Heart right ventricle (tissue), 16 donors: ENCODE measurements around the gene CABLES1. TPM values are rescaled to one million over a fixed set of nuclear protein-coding genes. Genes with fewer than 3 reads are reported as not detected.
A peak's percentile ranks its signal among the peaks of the same experiment; 100 is the strongest.
"Not testable (repeated sequence)": the region's sequence is repeated elsewhere in the genome, so short reads cannot be mapped to it uniquely, and the experiment has no call there.

ENCODE experiments used
- ATAC-seq, 8 donors: fragments of 200-7000 bp; cut with Tn5 transposase; one replicate each; pipeline ENCODE4 v1.9.1; 2020; ENCODE audit warnings: mild to moderate bottlenecking in 8 of 8, moderate library complexity in 8 of 8, moderate number of reproducible peaks in 1 of 8
- DNase-seq, 2 donors: peaks; one replicate each; pipeline ENCODE4 v3.0.0-alpha.2; 2020
- H3K27ac ChIP-seq, 10 donors: fragments of 200-600 bp; sonication (generic) in 2 of 10; one replicate each; pipeline versions ENCODE4 v1.5.0 to v1.8.0; 2020 to 2022; ENCODE audit warnings: mild to moderate bottlenecking in 3 of 10
- H3K27me3 ChIP-seq, 7 donors: fragments of 200-600 bp; one replicate each; pipeline ENCODE4 v1.8.0; 2021 to 2022; ENCODE audit warnings: mild to moderate bottlenecking in 2 of 7
- H3K36me3 ChIP-seq, 9 donors: fragments of 200-600 bp; sonication (generic) in 1 of 9; one replicate each; pipeline versions ENCODE4 v1.5.0 to v1.8.0; 2020 to 2022; ENCODE audit warnings: mild to moderate bottlenecking in 2 of 9
- H3K4me1 ChIP-seq, 9 donors: fragments of 200-600 bp; sonication (generic) in 1 of 9; one replicate each; pipeline versions ENCODE4 v1.5.0 to v1.8.0; 2020 to 2022; ENCODE audit warnings: mild to moderate bottlenecking in 4 of 9
- H3K4me3 ChIP-seq, 10 donors: fragments of 200-600 bp; sonication (generic) in 2 of 10; one replicate each; pipeline versions ENCODE4 v1.5.0 to v1.8.0; 2020 to 2022; ENCODE audit warnings: mild to moderate bottlenecking in 7 of 10, moderate library complexity in 2 of 10
- H3K9me3 ChIP-seq, 11 donors: fragments of 200-600 bp in 10 of 11; sonication (generic) in 2 of 11; one replicate each; pipeline versions ENCODE4 v1.5.0 to v1.8.0; 2013 to 2022; ENCODE audit warnings: mild to moderate bottlenecking in 2 of 11, control low read depth in 1 of 11, moderate library complexity in 1 of 11
- WGBS, 2 donors: extraction: QIAGEN DNeasy Blood & Tissue Kit; methylation state at CpG; one replicate each; pipeline ENCODE4 v1.1.7; 2013; ENCODE audit warnings: inconsistent platforms in 1 of 2; 5-methylcytosine and 5-hydroxymethylcytosine counted together
- intact Hi-C, 10 donors: fragments of 100-400 bp; cut with DNase I; formaldehyde crosslinking; loops; one replicate each; pipeline versions ENCODE4 v1.11.1 to v1.14.2; 2022
- polyA plus RNA-seq, 2 donors: library from polyadenylated mRNA; stranded (reverse); fragments of 200-250 nt; gene quantifications; one replicate each; pipeline ENCODE4 v1.2.3, GENCODE V29; 2013
- total RNA-seq, 10 donors: library from RNA; stranded (reverse); fragmentation: NEBNext Ultra II Directional in 3 of 10; extraction: Animal tissue kit (Norgen Biotek cat#: 25700) in 3 of 10; gene quantifications; one replicate each; pipeline versions ENCODE4 v1.2.1 to v1.2.4, GENCODE V29; 2021 to 2023
- TF ChIP-seq, protein P1 (sequence below), 9 donors: fragments of 200-600 bp; sonication (generic) in 2 of 9; IDR thresholded peaks; one replicate each; pipeline versions ENCODE4 v1.5.0 to v1.8.0; 2021 to 2022; ENCODE audit warnings: antibody characterized with exemption in 9 of 9, mild to moderate bottlenecking in 5 of 9, moderate library complexity in 1 of 9
- donor health status: Arrhythmogenic right ventricular cardiomyopathy.
- donor health status: ischemic (EF 13 %, LVEDD 7.1; RV severe dilation, severe dysfunction).
- donor health status: healthy with polysubstance abuse.
- donor health status: DM: no; HTN: yes; CAD: no.
- donor health status: DM: no; HTN: no; CAD: no.
- donor health status: ischemic (EF 25% LVEDD 6.9; RV normal size, moderate dysfunction).
- donor health status: ischemic (EF 25% LVEDD 5.7; RV mildly dilated, moderate dysfunction).
- donor health status: healthy.
- donor health status: DM: yes; HTN: yes; CAD: no.
- donor health status: Ischemic cardiomyopathy.
- donor health status: ischemic (EF 35%, LVEDD 5.7; RV mildly dilated, moderate dysfunction).
- donor health status: nonischemic (EF 11% LVEDD 7.7; RV severe dilation, severe dysfunction).
- donor health status: DM: yes; HTN: yes; CAD: no.
- donor health status: PGD.
- donor health status: ischemic (EF 29% LVEDD 5.4; RV normal size, mild dysfunction).
- donor health status: nonischemic (EF 23%, LVEDD 6.1; RV moderate dilation, normal function).

CABLES1 gene
- total and polyA plus RNA-seq, 12 donors: 1.0 to 2.2 (median 1.8) TPM

- 72 to 75% methylated on average over 12 of the region's 12 CpGs for WGBS, 2 donors
- intact Hi-C loops: loop anchor here in 4 of 10 donors (5.0 to 10.0 kb wide), 3 partner anchors 104 to 119 kb away; partner anchors contain the start of gene CABLES1 (in 3 of the 4)
- peak overlapping the region in 9 of 10 donors; percentile 3 to 84 (median 80) for H3K27ac ChIP-seq
- no peaks in the 10 kb centered on the region for H3K27me3 ChIP-seq
- H3K4me3 ChIP-seq: no peak overlapping the region
- no peaks in the 10 kb centered on the region for H3K36me3 ChIP-seq
- no peaks in the 10 kb centered on the region for H3K9me3 ChIP-seq
- peaks cover 12 to 32% (median 21%) of the 10 kb centered on the region in 9 donors for H3K4me1 ChIP-seq
- ATAC-seq: no peak
- DNase-seq: no peak
- TF ChIP-seq, protein P1, sequence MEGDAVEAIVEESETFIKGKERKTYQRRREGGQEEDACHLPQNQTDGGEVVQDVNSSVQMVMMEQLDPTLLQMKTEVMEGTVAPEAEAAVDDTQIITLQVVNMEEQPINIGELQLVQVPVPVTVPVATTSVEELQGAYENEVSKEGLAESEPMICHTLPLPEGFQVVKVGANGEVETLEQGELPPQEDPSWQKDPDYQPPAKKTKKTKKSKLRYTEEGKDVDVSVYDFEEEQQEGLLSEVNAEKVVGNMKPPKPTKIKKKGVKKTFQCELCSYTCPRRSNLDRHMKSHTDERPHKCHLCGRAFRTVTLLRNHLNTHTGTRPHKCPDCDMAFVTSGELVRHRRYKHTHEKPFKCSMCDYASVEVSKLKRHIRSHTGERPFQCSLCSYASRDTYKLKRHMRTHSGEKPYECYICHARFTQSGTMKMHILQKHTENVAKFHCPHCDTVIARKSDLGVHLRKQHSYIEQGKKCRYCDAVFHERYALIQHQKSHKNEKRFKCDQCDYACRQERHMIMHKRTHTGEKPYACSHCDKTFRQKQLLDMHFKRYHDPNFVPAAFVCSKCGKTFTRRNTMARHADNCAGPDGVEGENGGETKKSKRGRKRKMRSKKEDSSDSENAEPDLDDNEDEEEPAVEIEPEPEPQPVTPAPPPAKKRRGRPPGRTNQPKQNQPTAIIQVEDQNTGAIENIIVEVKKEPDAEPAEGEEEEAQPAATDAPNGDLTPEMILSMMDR (IDR thresholded peaks at IDR 0.05): no peak
These were observed 103.5 kb downstream of the CABLES1 start for GRCh38 chr18:23238651-23239349.

DNA sequence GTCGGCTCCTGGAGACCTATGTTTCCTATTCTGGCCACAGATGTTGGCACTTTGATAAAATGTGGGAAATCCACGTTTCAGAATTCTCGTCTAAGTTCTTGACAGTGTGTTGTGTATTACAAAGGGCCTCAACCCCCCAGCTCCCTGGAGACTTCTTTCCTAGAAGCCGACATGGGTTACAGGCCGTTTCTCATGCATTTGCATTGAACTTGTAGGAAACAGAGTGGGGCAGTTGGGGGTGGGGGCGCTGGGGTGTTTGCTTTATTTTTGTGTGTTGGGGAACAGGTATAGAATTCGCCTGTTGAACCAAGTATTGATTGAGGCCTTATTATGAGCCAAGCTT is 104.0 kb downstream of the CABLES1 start:
- Histone ChIP-seq H3K4me1 (peaks cover 12 to 32% (median 21%) of the 10 kb centered on the region in 9 donors), H3K27ac (peak overlapping the region in 1 of 10 donors; percentile 83), H3K4me3 (no peak overlapping the region), H3K27me3 (no peaks in the 10 kb centered on the region), H3K36me3 (no peaks in the 10 kb centered on the region), H3K9me3 (no peaks in the 10 kb centered on the region)
- ATAC-seq (no peak), DNase-seq (no peak)
- TF ChIP-seq, protein P1 (IDR thresholded peaks at IDR 0.05): no peak
- WGBS, 2 donors: 81% methylated on average over 7 of the region's 7 CpGs
- intact Hi-C loops: loop anchor here in 4 of 10 donors (5.0 to 10.0 kb wide), 3 partner anchors 105 to 118 kb away; partner anchors contain the start of gene CABLES1 (in 3 of the 4)

DNA sequence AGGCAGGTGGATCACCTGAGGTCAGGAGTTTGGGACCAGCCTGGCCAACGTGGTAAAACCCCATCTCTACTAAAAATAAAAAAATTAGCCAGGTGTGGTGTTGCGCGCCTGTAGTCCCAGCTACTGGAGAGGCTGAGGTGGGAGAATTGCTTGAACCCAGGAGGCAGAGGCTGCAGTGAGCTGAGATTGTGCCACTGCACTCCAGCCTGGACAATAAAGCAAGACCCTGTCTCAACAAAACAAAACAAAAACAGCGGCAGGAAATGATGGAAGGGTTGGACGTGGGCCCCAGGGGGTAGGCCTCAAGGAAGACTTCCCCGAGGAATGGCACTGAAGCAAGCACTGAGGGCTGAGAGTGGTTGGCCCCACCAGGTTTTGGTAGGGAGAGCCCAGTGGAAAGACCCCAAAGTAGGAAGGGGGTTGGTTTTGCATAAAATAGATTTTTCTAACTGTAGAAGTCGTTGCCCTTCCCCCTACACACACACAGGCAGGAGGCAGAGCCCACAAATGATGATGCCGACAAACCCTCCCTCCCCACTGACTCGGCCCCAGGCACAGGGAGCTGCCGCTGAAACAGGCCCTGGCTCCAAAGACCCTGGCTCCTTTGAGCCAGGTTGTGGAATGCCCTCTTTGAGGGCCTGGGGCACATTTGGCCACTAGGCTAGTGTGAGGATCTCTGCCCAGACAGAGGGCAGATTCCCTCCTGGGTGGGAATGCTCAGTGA is 104.8 kb downstream of the CABLES1 start:
- Histone ChIP-seq H3K4me1 (peaks cover 12 to 32% (median 21%) of the 10 kb centered on the region in 9 donors), H3K9me3 (no peaks in the 10 kb centered on the region), H3K27me3 (no peaks in the 10 kb centered on the region), H3K4me3 (no peak overlapping the region), H3K27ac (no peak overlapping the region), H3K36me3 (no peaks in the 10 kb centered on the region)
- 94% methylated on average over 10 of the region's 10 CpGs for WGBS, 2 donors
- intact Hi-C loops: loop anchor here in 4 of 10 donors (5.0 to 10.0 kb wide), 3 partner anchors 105 to 117 kb away; partner anchors contain the start of gene CABLES1 (in 3 of the 4)
- TF ChIP-seq, protein P1 (IDR thresholded peaks at IDR 0.05): no peak
- DNase-seq: no peak
- no peak for ATAC-seq

- DNase-seq: no peak
- Histone ChIP-seq H3K27me3 (no peaks in the 10 kb centered on the region), H3K36me3 (no peaks in the 10 kb centered on the region), H3K4me3 (no peak overlapping the region), H3K27ac (no peak overlapping the region), H3K9me3 (no peaks in the 10 kb centered on the region), H3K4me1 (peaks cover 12 to 32% (median 21%) of the 10 kb centered on the region in 9 donors)
- 84 to 87% methylated on average over 4 of the region's 4 CpGs for WGBS, 2 donors
- no peak for ATAC-seq
- TF ChIP-seq, protein P1 (IDR thresholded peaks at IDR 0.05): no peak
- intact Hi-C loops: no loop called here
These were observed 105.3 kb downstream of the CABLES1 start for GRCh38 chr18:23240609-23240930.

- H3K36me3 ChIP-seq, H3K27me3 ChIP-seq, intact Hi-C loops, H3K4me3 ChIP-seq, DNase-seq, H3K9me3 ChIP-seq, ATAC-seq, H3K27ac ChIP-seq: not testable (repeated sequence)
- 92 to 95% methylated on average over 11 of the region's 11 CpGs for WGBS, 2 donors
- peaks cover 12 to 32% (median 20%) of the 10 kb centered on the region in 9 donors for H3K4me1 ChIP-seq
These were observed 106.7 kb downstream of the CABLES1 start for GRCh38 chr18:23241833-23242496.
